NCI-H510A treated with DMSO at 0.1 percent for 48 hours (cell line): ENCODE measurements around the gene XPO5.
A peak's percentile ranks its signal among the peaks of the same experiment; 100 is the strongest.

Experiments used
- DNase-seq: peaks from one replicate; lab custom pipeline; 2025; lab: John Stamatoyannopoulos, UW

XPO5 gene

GRCh38 chr6:43497689-43498088, 78.1 kb downstream of the XPO5 start:
- no peak for DNase-seq

- no peak for DNase-seq
Measured at GRCh38 chr6:43497129-43497396, 78.8 kb downstream of the XPO5 start.

- no peak for DNase-seq
Measured at GRCh38 chr6:43496370-43497128, 79.3 kb downstream of the XPO5 start.

- no peak for DNase-seq
Measured at GRCh38 chr6:43495409-43495941, 80.4 kb downstream of the XPO5 start.

- DNase-seq, result no peak
Measured at GRCh38 chr6:43494766-43495165, 81.1 kb downstream of the XPO5 start.

DNA sequence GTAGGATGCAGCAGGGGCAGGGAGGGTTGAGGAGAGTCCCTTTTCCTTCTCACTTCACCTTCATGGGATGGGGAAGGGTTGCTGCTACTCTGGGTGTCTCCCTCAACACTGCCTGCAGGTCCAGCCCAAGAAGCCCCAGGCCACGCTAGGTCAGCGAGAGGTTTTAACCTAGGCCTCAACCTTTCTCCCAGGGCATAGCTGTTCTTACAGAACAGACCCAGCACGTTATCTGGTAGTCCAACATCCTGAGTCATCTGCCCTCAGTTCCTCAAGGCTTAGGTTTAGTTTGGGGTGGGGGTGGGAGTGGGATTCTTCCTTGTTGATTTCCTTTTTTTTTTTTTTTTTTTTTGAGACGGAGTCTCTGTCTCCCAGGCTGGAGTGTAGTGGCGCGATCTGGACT, 81.5 kb downstream of the XPO5 start:
- DNase-seq, result no peak

DNA sequence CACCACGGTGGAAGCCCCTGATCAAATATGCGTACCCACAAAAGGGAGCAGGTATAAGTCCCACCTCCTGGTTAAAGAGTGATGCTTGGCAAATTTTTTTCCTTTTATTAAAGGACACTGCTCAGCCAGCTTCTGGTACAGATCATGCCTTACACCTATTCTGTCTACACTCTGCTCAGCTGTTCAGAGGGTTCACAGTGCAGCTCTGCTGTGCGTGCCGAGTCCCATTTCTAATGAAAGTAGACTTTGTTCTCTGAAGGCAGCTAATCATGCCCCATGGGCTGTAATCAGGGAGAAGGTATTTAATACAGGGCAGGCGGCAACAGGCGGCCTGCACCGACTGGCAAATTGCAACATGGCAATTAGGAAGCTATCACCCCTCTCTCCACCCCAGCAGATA, 82.0 kb downstream of the XPO5 start:
- no peak for DNase-seq

GRCh38 chr6:43493230-43493629, 82.6 kb downstream of the XPO5 start:
- DNase-seq, result no peak

- DNase-seq, result no peak
Measured at GRCh38 chr6:43492673-43493072, 83.2 kb downstream of the XPO5 start.

- DNase-seq, result peak; percentile 65
Measured at GRCh38 chr6:43491750-43492661, 83.8 kb downstream of the XPO5 start.

- no peak for DNase-seq
Measured at GRCh38 chr6:43490523-43490939, 85.3 kb downstream of the XPO5 start.

DNA sequence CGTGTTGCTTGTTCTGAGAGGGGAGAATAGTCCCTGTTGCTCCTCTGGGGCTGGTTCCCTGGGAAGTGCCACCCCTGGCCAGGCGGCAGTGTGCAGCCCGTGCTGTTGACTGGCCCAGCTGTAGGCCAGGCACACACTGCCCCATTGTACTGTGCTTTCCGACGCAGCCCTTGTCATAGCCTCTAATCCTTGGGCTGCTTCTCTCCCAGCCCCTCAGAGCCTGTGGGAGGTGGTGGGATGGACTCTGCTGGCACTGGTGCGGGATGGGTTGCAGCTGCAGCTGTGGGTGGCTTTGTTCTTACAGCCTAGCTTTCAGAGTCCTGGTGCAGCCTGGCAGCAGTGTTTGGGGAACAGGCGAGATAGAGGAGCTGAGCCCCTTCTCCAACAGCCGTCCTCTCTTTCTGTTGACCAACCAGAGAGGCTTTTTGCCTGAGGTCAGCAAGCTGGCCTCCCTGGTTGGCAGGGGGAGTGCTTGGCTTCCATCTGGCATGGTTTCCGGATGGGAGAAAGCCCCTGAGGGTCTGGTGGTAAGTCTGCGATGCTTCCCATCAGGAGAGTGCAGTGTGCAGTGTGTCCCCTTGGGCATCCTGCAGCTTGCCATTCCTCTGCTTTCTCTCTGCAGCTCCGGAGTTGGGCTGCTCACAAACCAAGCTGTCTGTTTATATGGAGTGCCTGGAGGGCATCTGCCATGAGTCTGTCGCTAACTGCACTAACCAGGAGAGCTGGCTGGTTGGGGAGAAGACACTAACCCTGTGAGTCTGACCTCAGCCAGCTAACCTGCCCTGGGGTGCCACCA, 86.4 kb downstream of the XPO5 start:
- DNase-seq, result no peak

DNA sequence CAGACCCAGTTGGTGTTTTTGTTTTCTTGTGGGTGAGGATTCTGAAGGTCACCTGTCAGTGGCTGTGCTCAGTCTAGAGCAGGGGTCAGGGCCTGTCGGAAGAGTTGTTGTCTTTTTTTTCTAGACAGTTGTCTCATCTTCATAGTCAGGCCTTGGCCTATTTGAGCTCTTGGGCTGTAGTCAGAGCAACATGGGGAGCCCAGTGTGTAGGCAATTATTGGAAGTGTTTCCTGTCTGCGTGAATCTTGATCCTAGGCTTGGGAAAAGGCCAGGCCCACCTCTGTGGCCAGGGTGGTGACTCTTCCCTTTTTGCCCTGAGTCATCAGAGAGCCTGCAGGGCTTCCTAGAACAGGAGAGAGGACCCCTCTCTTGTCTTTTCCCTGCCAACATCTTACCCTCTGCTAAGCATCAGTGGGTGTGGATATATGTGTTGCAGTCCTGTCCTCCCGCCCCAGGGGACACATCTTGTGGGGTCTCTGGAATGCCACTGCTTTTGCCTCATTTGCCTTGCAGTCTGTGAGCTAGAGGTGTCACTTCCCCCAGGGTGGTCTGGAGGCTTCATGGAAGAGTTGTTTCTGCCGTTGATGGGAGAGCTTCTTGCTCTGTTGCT, 87.1 kb downstream of the XPO5 start:
- no peak for DNase-seq

GRCh38 chr6:43481591-43482236, 94.1 kb downstream of the XPO5 start:
- no peak for DNase-seq

DNA sequence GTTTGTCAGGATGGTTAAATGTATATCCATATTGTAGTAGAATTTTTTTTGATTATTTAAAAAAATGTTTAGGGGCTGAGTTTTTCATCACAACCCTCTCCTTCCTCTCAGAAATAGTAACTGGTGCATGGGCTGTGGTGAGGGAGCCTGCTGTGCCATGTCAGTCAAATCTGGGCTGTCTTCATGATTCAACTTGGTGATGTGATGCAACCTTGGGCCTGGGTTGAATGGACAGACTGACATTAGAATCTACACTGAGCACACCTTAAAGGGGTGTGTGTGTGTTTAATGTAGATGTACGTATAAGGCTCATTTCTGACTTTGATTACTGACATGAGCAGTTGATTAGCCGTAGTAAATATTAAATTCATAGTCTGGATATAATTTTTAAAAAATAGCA, 94.8 kb downstream of the XPO5 start:
- DNase-seq, result no peak

DNA sequence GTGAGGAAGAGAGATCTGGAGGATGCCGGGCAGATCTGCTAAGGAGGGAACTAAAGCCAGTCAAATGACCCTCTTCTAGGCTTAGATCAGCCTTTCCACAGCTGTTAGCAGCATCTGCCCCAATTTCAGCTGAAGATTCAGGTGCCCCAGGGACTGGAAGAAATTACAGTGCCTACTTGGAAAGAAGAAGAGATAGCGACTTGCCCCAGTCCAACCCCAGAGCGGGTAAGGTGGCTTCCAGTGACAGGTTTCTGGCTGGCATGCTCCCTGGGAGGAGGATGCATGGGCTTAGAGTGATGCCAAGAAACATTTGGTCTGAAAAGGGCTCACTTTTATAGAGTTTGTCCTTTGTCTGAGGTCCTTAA, 97.8 kb downstream of the XPO5 start:
- DNase-seq, result no peak

- peak; percentile 93 for DNase-seq
Measured at GRCh38 chr6:43477235-43478007, 98.4 kb downstream of the XPO5 start, which contains the start of gene TJAP1. Gene TJAP1, plus strand, starts transcription at chr6:43477570. Its CDS starts 21,432 bp downstream, at chr6:43499002.

DNA sequence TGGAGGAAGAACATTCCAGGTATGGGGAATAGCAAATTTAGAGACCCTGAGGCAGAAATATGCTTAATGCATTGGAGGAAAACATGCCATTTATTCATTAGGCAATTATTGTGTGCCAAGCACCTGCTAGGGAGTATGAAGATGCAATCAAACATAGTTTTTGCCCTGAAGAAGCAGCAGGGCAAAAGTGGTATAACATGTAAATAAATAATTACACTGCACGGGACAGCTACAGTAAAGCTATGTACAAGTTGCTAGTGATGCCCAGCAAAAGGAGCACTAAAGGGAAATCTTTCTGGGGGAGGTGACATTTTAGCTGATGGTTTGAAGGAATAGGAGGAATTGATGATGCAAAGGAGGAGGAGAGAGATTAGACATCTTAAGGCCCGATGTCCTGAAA, 99.1 kb downstream of the XPO5 start:
- no peak for DNase-seq

DNA sequence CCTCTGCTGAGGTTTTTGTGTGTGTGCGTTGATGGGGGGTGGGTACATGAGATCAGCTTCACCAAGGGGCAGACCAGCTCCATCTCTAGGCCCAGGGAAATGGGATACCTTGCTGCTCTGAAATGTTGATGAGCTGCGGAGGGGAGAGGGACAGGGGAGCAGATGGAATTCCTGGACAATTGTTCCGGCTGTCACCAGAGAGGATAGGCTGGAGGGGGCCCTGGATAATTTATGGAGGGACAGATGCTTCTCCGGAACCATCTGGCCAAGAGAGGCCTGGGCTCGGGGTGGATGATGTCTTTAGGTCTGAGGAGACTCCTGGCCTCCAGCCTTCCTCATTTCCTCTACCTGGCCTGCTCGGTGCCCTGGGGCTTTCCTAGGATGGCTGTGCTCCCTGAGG, 100.3 kb downstream of the XPO5 start:
- no peak for DNase-seq

- no peak for DNase-seq
Measured at GRCh38 chr6:43472515-43472914, 103.3 kb downstream of the XPO5 start.
